DND-41 (cell line): Measurements from ENCODE around the gene ATP10A.

ENCODE experiments used
- ATAC-seq: fragments of 200-7000 bp; cut with Tn5 transposase; 3 replicates; pipeline ENCODE4 v1.9.1; 2021; ENCODE audit warnings: low read depth; ENCODE audit not compliant: insufficient read depth
- DNase-seq: peaks from one replicate; pipeline ENCODE4 v3.0.0-alpha.2; 2020
- H2AFZ ChIP-seq: 2 replicates; pipeline ENCODE4 v1.6.0; 2012; ENCODE audit warnings: low read depth, low read length
- H3K27ac ChIP-seq: 2 replicates; pipeline ENCODE4 v1.5.1; 2012; ENCODE audit warnings: low read length, inconsistent platforms
- H3K27me3 ChIP-seq: fragments of 200-600 bp; sonication (generic); 2 replicates; pipeline ENCODE4 v1.6.0; 2012; ENCODE audit warnings: low read length, mild to moderate bottlenecking, inconsistent platforms; ENCODE audit not compliant: insufficient read depth, poor library complexity
- H3K36me3 ChIP-seq: 2 replicates; pipeline ENCODE4 v1.5.1; 2012; ENCODE audit warnings: low read length, inconsistent platforms; ENCODE audit not compliant: insufficient read depth
- H3K4me1 ChIP-seq: 2 replicates; pipeline ENCODE4 v1.5.1; 2012; ENCODE audit warnings: mild to moderate bottlenecking, low read length; ENCODE audit not compliant: insufficient read depth
- H3K4me2 ChIP-seq: 2 replicates; pipeline ENCODE4 v1.6.0; 2012; ENCODE audit warnings: mild to moderate bottlenecking, moderate library complexity, low read length, inconsistent platforms; ENCODE audit not compliant: insufficient read depth
- H3K4me3 ChIP-seq, 2 experiments: fragments of 200-600 bp in 1 of 2; shearing (Covaris generic) in 1 of 2; 2 replicates each; pipeline ENCODE4 v1.5.1; 2012 to 2016; ENCODE audit warnings: inconsistent platforms in 2 of 2, low read length in 2 of 2, mild to moderate bottlenecking in 2 of 2, low read depth in 1 of 2, moderate library complexity in 1 of 2
- H3K79me2 ChIP-seq: 2 replicates; pipeline ENCODE4 v1.6.0; 2012; ENCODE audit warnings: low read length, inconsistent platforms; ENCODE audit not compliant: insufficient read depth
- H3K9ac ChIP-seq: 2 replicates; pipeline ENCODE4 v1.6.0; 2012; ENCODE audit warnings: low read depth, mild to moderate bottlenecking, inconsistent platforms, low read length, moderate library complexity
- H3K9me3 ChIP-seq: 2 replicates; pipeline ENCODE4 v1.5.1; 2012; ENCODE audit warnings: low read length, moderate library complexity, mild to moderate bottlenecking, inconsistent platforms; ENCODE audit not compliant: insufficient read depth, severe bottlenecking
- H4K20me1 ChIP-seq: 2 replicates; pipeline ENCODE4 v1.6.0; 2012; ENCODE audit warnings: low read length; ENCODE audit not compliant: insufficient read depth
- EZH2 ChIP-seq: IDR thresholded peaks from 3 replicates; pipeline ENCODE4 v1.6.1; 2012; ENCODE audit warnings: borderline replicate concordance, low read depth, mild to moderate bottlenecking, moderate library complexity, low read length, inconsistent platforms; ENCODE audit not compliant: severe bottlenecking
- TF ChIP-seq, protein P1 (sequence below): IDR thresholded peaks from 2 replicates; pipeline ENCODE4 v1.5.1; 2012; ENCODE audit warnings: borderline replicate concordance, low read length, moderate library complexity, mild to moderate bottlenecking; ENCODE audit not compliant: poor library complexity, severe bottlenecking; ENCODE audit errors: extremely low read depth

Gene ATP10A

DNA sequence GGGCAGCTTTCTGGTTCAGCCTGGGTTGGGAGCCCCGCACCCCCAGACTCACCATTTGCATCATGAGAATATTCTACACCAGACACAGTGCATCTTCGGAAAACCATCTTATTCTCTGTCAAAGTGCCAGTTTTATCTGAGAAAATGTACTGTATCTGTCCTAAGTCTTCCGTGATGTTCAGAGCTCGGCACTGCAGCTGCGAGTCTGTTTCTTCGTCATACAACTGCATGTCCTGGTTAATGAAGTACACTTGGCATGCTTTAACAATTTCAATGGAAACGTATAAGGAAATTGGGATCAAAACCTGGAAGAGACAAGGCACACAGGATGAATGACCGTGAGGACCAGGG, 141.5 kb downstream of the ATP10A start:
- no peak overlapping the region for H3K9ac ChIP-seq
- DNase-seq (no peak), ATAC-seq (no peak)
- no peaks in the 10 kb centered on the region for H3K27me3 ChIP-seq
- H3K79me2 ChIP-seq: no peaks in the 10 kb centered on the region
- H4K20me1 ChIP-seq: no peaks in the 10 kb centered on the region
- TF ChIP-seq EZH2: no peak
- TF ChIP-seq, protein P1, sequence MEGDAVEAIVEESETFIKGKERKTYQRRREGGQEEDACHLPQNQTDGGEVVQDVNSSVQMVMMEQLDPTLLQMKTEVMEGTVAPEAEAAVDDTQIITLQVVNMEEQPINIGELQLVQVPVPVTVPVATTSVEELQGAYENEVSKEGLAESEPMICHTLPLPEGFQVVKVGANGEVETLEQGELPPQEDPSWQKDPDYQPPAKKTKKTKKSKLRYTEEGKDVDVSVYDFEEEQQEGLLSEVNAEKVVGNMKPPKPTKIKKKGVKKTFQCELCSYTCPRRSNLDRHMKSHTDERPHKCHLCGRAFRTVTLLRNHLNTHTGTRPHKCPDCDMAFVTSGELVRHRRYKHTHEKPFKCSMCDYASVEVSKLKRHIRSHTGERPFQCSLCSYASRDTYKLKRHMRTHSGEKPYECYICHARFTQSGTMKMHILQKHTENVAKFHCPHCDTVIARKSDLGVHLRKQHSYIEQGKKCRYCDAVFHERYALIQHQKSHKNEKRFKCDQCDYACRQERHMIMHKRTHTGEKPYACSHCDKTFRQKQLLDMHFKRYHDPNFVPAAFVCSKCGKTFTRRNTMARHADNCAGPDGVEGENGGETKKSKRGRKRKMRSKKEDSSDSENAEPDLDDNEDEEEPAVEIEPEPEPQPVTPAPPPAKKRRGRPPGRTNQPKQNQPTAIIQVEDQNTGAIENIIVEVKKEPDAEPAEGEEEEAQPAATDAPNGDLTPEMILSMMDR: no peak
- no peak overlapping the region for H3K4me3 ChIP-seq
- H3K4me2 ChIP-seq: no peak overlapping the region
- no peaks in the 10 kb centered on the region for H3K4me1 ChIP-seq
- no peaks in the 10 kb centered on the region for H3K36me3 ChIP-seq
- no peak overlapping the region for H2AFZ ChIP-seq
- no peaks in the 10 kb centered on the region for H3K9me3 ChIP-seq
- no peak overlapping the region for H3K27ac ChIP-seq

DNA sequence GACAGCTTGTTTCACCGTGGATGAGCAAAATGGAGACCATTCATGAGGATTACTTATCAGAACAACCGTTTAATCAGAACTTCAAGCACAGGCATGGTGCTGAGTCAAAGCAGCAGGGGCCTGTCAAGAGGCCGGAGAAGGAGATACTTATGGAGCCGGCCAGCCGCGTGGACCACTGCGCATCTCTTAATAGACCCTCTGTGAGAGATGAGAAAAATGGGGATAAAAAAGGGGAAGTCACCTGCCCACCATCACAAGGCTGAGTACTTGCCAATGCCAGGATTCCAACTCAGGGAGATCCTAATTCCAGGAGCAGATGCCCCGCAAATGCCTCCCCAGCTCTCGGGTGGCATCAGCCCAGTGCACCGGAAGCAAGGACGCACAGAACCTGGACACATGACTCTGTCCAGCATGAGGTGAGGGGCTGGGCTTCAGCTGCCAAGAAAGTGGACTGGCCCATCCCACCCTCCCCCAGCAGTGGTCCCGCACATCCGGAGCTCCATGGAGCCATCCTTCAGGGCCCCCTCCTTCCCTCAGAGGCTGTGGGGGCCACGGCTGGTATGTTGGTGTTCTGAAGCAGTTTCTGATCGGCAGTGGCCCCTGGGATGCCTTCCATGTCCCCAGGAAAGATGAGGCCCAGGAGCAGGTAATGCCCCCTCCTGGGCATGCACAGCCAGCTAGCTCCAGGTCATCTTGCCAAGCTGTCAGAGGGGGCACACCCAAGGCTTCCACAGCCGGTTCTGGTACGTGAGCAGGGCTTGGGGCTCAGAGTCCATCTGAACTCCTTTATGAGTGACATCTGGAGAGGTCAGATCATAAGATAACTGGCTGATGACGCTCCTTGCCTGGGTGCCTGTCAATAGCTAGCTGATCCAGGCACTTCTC, 143.8 kb downstream of the ATP10A start:
- Histone ChIP-seq H3K4me3 (no peak overlapping the region), H3K4me2 (no peak overlapping the region), H3K27ac (no peak overlapping the region), H3K79me2 (no peaks in the 10 kb centered on the region), H4K20me1 (no peaks in the 10 kb centered on the region), H3K4me1 (no peaks in the 10 kb centered on the region), H3K36me3 (no peaks in the 10 kb centered on the region), H3K9ac (no peak overlapping the region), H3K27me3 (no peaks in the 10 kb centered on the region), H3K9me3 (no peaks in the 10 kb centered on the region), H2AFZ (no peak overlapping the region)
- no peak for TF ChIP-seq EZH2
- TF ChIP-seq, protein P1: no peak
- ATAC-seq (no peak), DNase-seq (no peak)

DNA sequence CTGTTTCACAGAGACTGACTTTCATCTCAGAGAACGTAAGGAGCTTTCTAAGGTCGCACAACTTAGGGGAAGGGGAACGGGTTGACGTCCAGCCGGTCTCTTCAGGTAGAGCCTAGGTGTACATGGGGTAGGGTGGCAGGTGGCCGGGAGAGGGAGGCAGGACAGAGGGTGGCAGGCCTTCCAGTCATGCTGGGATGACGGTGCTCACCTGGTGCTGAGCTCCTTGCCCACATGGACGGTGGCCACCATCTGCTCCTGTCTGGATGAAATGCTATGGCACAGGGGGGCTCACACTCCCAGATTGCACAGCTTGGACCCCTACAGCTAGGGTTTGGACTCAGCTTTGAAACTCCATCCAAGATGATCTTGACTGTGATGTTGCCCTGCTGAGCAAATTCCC, 144.5 kb downstream of the ATP10A start:
- Histone ChIP-seq H2AFZ (no peak overlapping the region), H3K4me3 (no peak overlapping the region), H4K20me1 (no peaks in the 10 kb centered on the region), H3K27ac (no peak overlapping the region), H3K4me1 (no peaks in the 10 kb centered on the region), H3K4me2 (no peak overlapping the region), H3K9ac (no peak overlapping the region), H3K36me3 (no peaks in the 10 kb centered on the region), H3K27me3 (no peaks in the 10 kb centered on the region), H3K79me2 (no peaks in the 10 kb centered on the region), H3K9me3 (no peaks in the 10 kb centered on the region)
- no peak for TF ChIP-seq EZH2
- TF ChIP-seq, protein P1: no peak
- DNase-seq: no peak
- no peak for ATAC-seq

DNA sequence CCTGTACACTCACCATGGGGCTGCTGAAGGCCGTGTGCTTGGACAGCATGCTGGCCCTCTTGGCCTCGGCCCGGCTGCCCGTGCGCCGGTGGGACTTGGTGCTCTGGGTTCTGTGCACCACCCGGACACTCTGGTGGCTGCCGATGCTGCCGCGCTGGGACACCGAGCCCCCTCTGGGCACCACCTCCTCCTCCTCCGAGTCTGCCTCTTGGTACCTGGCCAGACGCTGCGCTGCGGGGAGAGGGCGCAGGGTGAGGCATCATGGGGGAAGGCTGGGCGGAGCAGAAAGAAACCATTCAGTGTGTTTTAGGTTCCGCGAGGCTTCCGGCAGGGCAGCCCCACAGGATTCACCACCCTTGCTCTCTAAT, 145.0 kb downstream of the ATP10A start:
- Histone ChIP-seq H3K4me1 (no peaks in the 10 kb centered on the region), H3K79me2 (no peaks in the 10 kb centered on the region), H3K36me3 (no peaks in the 10 kb centered on the region), H3K9me3 (no peaks in the 10 kb centered on the region), H3K27ac (no peak overlapping the region), H3K4me3 (no peak overlapping the region), H3K9ac (no peak overlapping the region), H3K4me2 (no peak overlapping the region), H2AFZ (no peak overlapping the region), H4K20me1 (no peaks in the 10 kb centered on the region), H3K27me3 (no peaks in the 10 kb centered on the region)
- TF ChIP-seq, protein P1: no peak
- TF ChIP-seq EZH2: no peak
- ATAC-seq: no peak
- no peak for DNase-seq
